Natural killer cell treated with Interleukin-12 subunit alpha and Interleukin-12 subunit beta and Interleukin-15 and Interleukin-18, amount 100 ng/mL, for 72 hours (primary cell): Measurements from ENCODE around the gene TMEM126B. TPM values are rescaled to one million over a fixed set of nuclear protein-coding genes. Genes with fewer than 3 reads are reported as not detected.

Experiments used
- ATAC-seq, 2 donors: fragments of 150-1000 bp; cut with Tn5 transposase in 1 of 2; sonication (Bioruptor Pico), chemical (Tn5 transposase) in 1 of 2; 2 replicates each; pipeline ENCODE4 v1.10.0; 2021
- DNase-seq: peaks from one replicate; pipeline ENCODE4 v3.0.0; 2022; ENCODE audit warnings: low spot score
- H3K27ac Mint-ChIP-seq, 2 donors: 1 replicate in 1 of 2; 2 replicates in 1 of 2; pipeline ENCODE4 v1.8.0; 2022; ENCODE audit warnings: mixed read lengths in 2 of 2, mild to moderate bottlenecking in 1 of 2, moderate library complexity in 1 of 2
- H3K27me3 Mint-ChIP-seq, 2 donors: 1 replicate in 1 of 2; 2 replicates in 1 of 2; pipeline ENCODE4 v1.8.0; 2022; ENCODE audit warnings: mixed read lengths in 2 of 2
- H3K36me3 Mint-ChIP-seq: one replicate; pipeline ENCODE4 v1.8.0; 2022; ENCODE audit warnings: mixed read lengths
- H3K4me1 Mint-ChIP-seq, 2 donors: 1 replicate in 1 of 2; 2 replicates in 1 of 2; pipeline ENCODE4 v1.8.0; 2022; ENCODE audit warnings: low read depth in 2 of 2, mixed read lengths in 2 of 2, mild to moderate bottlenecking in 1 of 2
- H3K4me3 Mint-ChIP-seq: one replicate; pipeline ENCODE4 v1.8.0; 2022; ENCODE audit warnings: mixed read lengths
- H3K9me3 Mint-ChIP-seq: 2 replicates; pipeline ENCODE4 v1.8.0; 2022; ENCODE audit warnings: mixed read lengths
- total RNA-seq, 2 donors: library from RNA; stranded (reverse); gene quantifications; one replicate each; pipeline ENCODE4 v1.2.3, GENCODE V29; 2022

The TMEM126B gene
- total RNA-seq, 2 donors from 2014 or later = 43.0 to 43.9 TPM

GRCh38 chr11:85680897-85681296, 52.5 kb downstream of the TMEM126B start:
- Mint-ChIP-seq H3K27me3 (no peaks in the 10 kb centered on the region), H3K4me3 (no peak overlapping the region)

GRCh38 chr11:85682330-85683305, 54.2 kb downstream of the TMEM126B start:
- Mint-ChIP-seq H3K4me3 (peak overlapping the region; percentile 90), H3K36me3 (no peaks in the 10 kb centered on the region), H3K4me1 (peaks cover 22 to 27% of the 10 kb centered on the region in 2 donors), H3K27me3 (no peaks in the 10 kb centered on the region), H3K27ac (peak overlapping the region; percentile 86 to 93), H3K9me3 (no peaks in the 10 kb centered on the region)
- DNase-seq (peak; percentile 77), ATAC-seq (peak; percentile 79 to 89)

More at GRCh38 chr11:85680897-85681296, 52.5 kb downstream of the TMEM126B start:
- no peaks in the 10 kb centered on the region for H3K9me3 Mint-ChIP-seq
- DNase-seq (no peak), ATAC-seq (peak; percentile 79 to 87)
- H3K4me1 Mint-ChIP-seq = peaks cover 22 to 27% of the 10 kb centered on the region in 2 donors
- no peak overlapping the region for H3K27ac Mint-ChIP-seq
- no peaks in the 10 kb centered on the region for H3K36me3 Mint-ChIP-seq

GRCh38 chr11:85685125-85685819, 56.9 kb downstream of the TMEM126B start:
- Mint-ChIP-seq H3K36me3 (peaks cover 4% of the 10 kb centered on the region), H3K9me3 (no peaks in the 10 kb centered on the region), H3K27ac (peak overlapping the region in 1 of 2 donors; percentile 75), H3K27me3 (no peaks in the 10 kb centered on the region), H3K4me3 (no peak overlapping the region), H3K4me1 (peaks cover 22 to 28% of the 10 kb centered on the region in 2 donors)
- ATAC-seq (no peak), DNase-seq (no peak)

DNA sequence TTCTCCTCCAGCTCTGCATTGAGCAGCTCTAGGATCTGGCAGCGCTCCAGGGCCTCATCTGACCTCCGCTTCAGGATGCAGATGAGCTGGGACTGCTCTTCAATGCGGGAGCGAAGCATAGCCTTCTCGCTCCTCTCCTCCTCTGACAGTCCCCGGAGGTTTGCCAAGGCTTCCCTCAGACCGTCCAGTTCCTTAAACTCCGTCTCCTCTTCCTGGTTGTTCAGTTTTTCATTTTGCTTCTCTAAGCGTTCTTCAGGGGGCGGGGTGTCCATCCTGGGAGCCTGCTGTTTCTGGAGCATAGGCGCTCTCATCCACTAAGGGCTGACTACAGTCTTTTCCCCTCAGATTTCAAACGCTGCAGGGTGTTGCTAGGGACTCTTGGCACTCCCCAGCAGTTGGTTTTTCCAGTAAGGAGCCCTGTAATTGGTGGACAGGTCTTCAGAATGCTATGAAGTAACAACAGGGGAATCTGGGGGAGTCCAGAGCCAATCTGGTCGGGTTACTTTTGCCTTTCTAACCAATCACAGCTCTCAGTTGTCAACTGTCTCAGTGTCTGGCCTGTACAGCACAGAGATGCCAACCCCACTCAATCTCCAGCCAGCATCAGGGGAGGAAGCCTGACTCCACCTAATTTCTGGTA, 57.5 kb downstream of the TMEM126B start, which contains the start of gene CCDC89:
Gene CCDC89, minus strand, starts transcription at position 376 of the 640 bp plus-strand sequence. Its CDS starts 65 bp downstream, at position 311.
- no peaks in the 10 kb centered on the region for H3K9me3 Mint-ChIP-seq
- DNase-seq = no peak
- no peaks in the 10 kb centered on the region for H3K27me3 Mint-ChIP-seq
- H3K36me3 Mint-ChIP-seq = peaks cover 10% of the 10 kb centered on the region
- H3K4me3 Mint-ChIP-seq = no peak within 1 kb of the TSS
- no peak for ATAC-seq
- peaks cover 16 to 23% of the 10 kb centered on the region in 2 donors for H3K4me1 Mint-ChIP-seq
- peak within 1 kb of the TSS in 1 of 2 donors; percentile 75 for H3K27ac Mint-ChIP-seq

Other genes starting within 250 kb of the TMEM126B start
- 1 to 10 TPM; 1.1 to 1.7 TPM for gene DLG2, start 1.2 kb upstream of the TMEM126B start, total RNA-seq
- gene TMEM126A, start 19.4 kb downstream of the TMEM126B start, total RNA-seq = 10 to 100 TPM; 33.0 to 46.3 TPM
- 10 to 100 TPM; 46.1 to 84.6 TPM for gene CREBZF, start 36.5 kb downstream of the TMEM126B start, total RNA-seq
- 1 to 10 TPM; 1.6 to 1.7 TPM for gene CCDC89, start 57.6 kb downstream of the TMEM126B start, total RNA-seq
- gene SYTL2, start 182.5 kb downstream of the TMEM126B start, total RNA-seq = 10 to 100 TPM; 68.8 to 74.8 TPM
- not detected for gene CCDC83, start 226.8 kb downstream of the TMEM126B start, total RNA-seq